H1 (cell line): ENCODE results near the gene TGM1. TPM values are rescaled to one million over a fixed set of nuclear protein-coding genes. Genes with fewer than 3 reads are reported as not detected.

Experiments used
- CTCF ChIA-PET: fragments of 300-600 bp; sonication (Branson Sonifier 250); formaldehyde crosslinking; loops from one replicate; lab custom pipeline; 2021; ENCODE audit not compliant: partially characterized antibody; lab: Charles Lee
- POLR2A ChIA-PET: fragments of 300-600 bp; sonication (Branson Sonifier 250); formaldehyde crosslinking; loops from one replicate; lab custom pipeline; 2021; ENCODE audit warnings: inconsistent platforms; ENCODE audit not compliant: partially characterized antibody; lab: Charles Lee
- DNase-seq, 2 experiments: peaks; one replicate each; pipeline versions ENCODE4 v3.0.0 to v3.0.0-alpha.2; 2010 to 2022; ENCODE audit warnings: low spot score in 2 of 2, low read depth in 1 of 2, mixed read lengths in 1 of 2
- FAIRE-seq: peaks from 2 replicates; lab custom pipeline; 2011; peaks lifted over from hg19 to GRCh38; lab: Jason Lieb, UNC
- H2AFZ ChIP-seq: 2 replicates; pipeline ENCODE4 v1.8.1; 2012; ENCODE audit warnings: low read length, inconsistent platforms
- H2AK5ac ChIP-seq: 2 replicates; pipeline ENCODE4 v1.6.1; 2013; ENCODE audit warnings: low read depth, low read length
- H2BK120ac ChIP-seq: replicated peaks from 2 replicates; pipeline ENCODE3; 2013; ENCODE audit warnings: low read depth, low read length, inconsistent platforms
- H2BK12ac ChIP-seq: 2 replicates; pipeline ENCODE4 v1.6.1; 2013; ENCODE audit warnings: low read depth, low read length
- H2BK15ac ChIP-seq: 2 replicates; pipeline ENCODE4 v1.6.1; 2013; ENCODE audit warnings: low read length
- H2BK20ac ChIP-seq: 2 replicates; pipeline ENCODE4 v1.6.1; 2013; ENCODE audit warnings: low read length
- H2BK5ac ChIP-seq: 2 replicates; pipeline ENCODE4 v1.6.1; 2013; ENCODE audit warnings: low read depth, low read length
- H3K14ac ChIP-seq: 2 replicates; pipeline ENCODE4 v1.6.1; 2013; ENCODE audit warnings: inconsistent platforms; ENCODE audit not compliant: insufficient read length
- H3K18ac ChIP-seq: 2 replicates; pipeline ENCODE4 v1.6.1; 2013; ENCODE audit warnings: low read length; ENCODE audit errors: extremely low read depth
- H3K23ac ChIP-seq: 2 replicates; pipeline ENCODE4 v1.6.1; 2013; ENCODE audit warnings: inconsistent platforms; ENCODE audit not compliant: insufficient read length
- H3K23me2 ChIP-seq: 2 replicates; pipeline ENCODE4 v1.6.1; 2013; ENCODE audit warnings: low read depth, low read length
- H3K27ac ChIP-seq: 2 replicates; pipeline ENCODE4 v1.6.1; 2011; ENCODE audit warnings: low read depth, low read length, inconsistent platforms
- H3K27me3 ChIP-seq, 4 experiments: replicated peaks in 1 of 4; 1 replicate in 1 of 4; 2 replicates in 3 of 4; pipeline versions ENCODE4 v1.6.1 to v1.8.1; 2011 to 2013; ENCODE audit warnings: low read length in 3 of 4, mild to moderate bottlenecking in 3 of 4, inconsistent platforms in 2 of 4, mixed read lengths in 2 of 4, moderate library complexity in 1 of 4; ENCODE audit not compliant: control insufficient read depth in 3 of 4, insufficient read depth in 3 of 4; ENCODE audit errors: extremely low read depth in 1 of 4
- H3K36me3 ChIP-seq, 4 experiments: 2 replicates each; pipeline versions ENCODE4 v1.6.1 to v1.8.1; 2011 to 2013; ENCODE audit warnings: mild to moderate bottlenecking in 4 of 4, low read length in 3 of 4, moderate library complexity in 2 of 4, control low read depth in 1 of 4, inconsistent platforms in 1 of 4; ENCODE audit not compliant: insufficient read depth in 4 of 4, control insufficient read depth in 2 of 4
- H3K4ac ChIP-seq: replicated peaks from 2 replicates; pipeline ENCODE3; 2013; ENCODE audit warnings: low read length, low read depth, mixed read lengths, inconsistent platforms; ENCODE audit not compliant: insufficient read length
- H3K4me1 ChIP-seq, 4 experiments: replicated peaks in 1 of 4; 1 replicate in 1 of 4; 2 replicates in 3 of 4; pipeline versions ENCODE4 v1.6.1 to v1.8.1; 2011 to 2013; ENCODE audit warnings: low read length in 3 of 4, inconsistent platforms in 2 of 4, mixed read lengths in 1 of 4; ENCODE audit not compliant: insufficient read depth in 4 of 4, control insufficient read depth in 3 of 4
- H3K4me2 ChIP-seq, 2 experiments: 2 replicates each; pipeline versions ENCODE4 v1.6.1 to v1.8.1; 2011 to 2013; ENCODE audit warnings: low read depth in 2 of 2, low read length in 2 of 2, control low read depth in 1 of 2, inconsistent platforms in 1 of 2, mild to moderate bottlenecking in 1 of 2; ENCODE audit not compliant: insufficient read depth in 1 of 2
- H3K4me3 ChIP-seq, 4 experiments: fragments of 200-600, 300-600 bp in 1 of 4; sonication (generic), shearing (Covaris generic), sonication (Bioruptor Twin) in 1 of 4; 2 replicates each; pipeline versions ENCODE4 v1.5.1 to v1.8.1; 2011 to 2016; ENCODE audit warnings: low read length in 4 of 4, low read depth in 3 of 4, control low read depth in 2 of 4, inconsistent platforms in 2 of 4, mild to moderate bottlenecking in 2 of 4, mixed read lengths in 1 of 4, moderate library complexity in 1 of 4; ENCODE audit not compliant: insufficient read depth in 2 of 4; ENCODE audit errors: extremely low read depth in 1 of 4
- H3K56ac ChIP-seq: replicated peaks from 2 replicates; pipeline ENCODE3; 2013; ENCODE audit warnings: low read depth, mild to moderate bottlenecking, mixed read lengths, low read length, inconsistent platforms; ENCODE audit not compliant: insufficient read length
- H3K79me1 ChIP-seq: 2 replicates; pipeline ENCODE4 v1.6.1; 2013; ENCODE audit warnings: low read depth, low read length, control low read depth
- H3K79me2 ChIP-seq, 2 experiments: 2 replicates each; pipeline versions ENCODE4 v1.6.1 to v1.8.1; 2012 to 2013; ENCODE audit warnings: low read length in 2 of 2, mild to moderate bottlenecking in 2 of 2, inconsistent platforms in 1 of 2; ENCODE audit not compliant: insufficient read depth in 2 of 2, control insufficient read depth in 1 of 2
- H3K9ac ChIP-seq, 4 experiments: replicated peaks in 1 of 4; 1 replicate in 1 of 4; 2 replicates in 3 of 4; pipeline versions ENCODE4 v1.6.1 to v1.8.1; 2011 to 2013; ENCODE audit warnings: low read depth in 3 of 4, low read length in 3 of 4, control low read depth in 2 of 4, mild to moderate bottlenecking in 2 of 4, moderate library complexity in 2 of 4, inconsistent platforms in 1 of 4; ENCODE audit errors: extremely low read depth in 1 of 4
- H3K9me3 ChIP-seq, 2 experiments: 2 replicates each; pipeline versions ENCODE4 v1.6.1 to v1.8.1; 2012 to 2013; ENCODE audit warnings: mild to moderate bottlenecking in 2 of 2, moderate library complexity in 2 of 2, control low read depth in 1 of 2, inconsistent platforms in 1 of 2, low read depth in 1 of 2, low read length in 1 of 2, mixed read lengths in 1 of 2; ENCODE audit not compliant: insufficient read depth in 2 of 2
- H4K20me1 ChIP-seq, 2 experiments: replicated peaks in 1 of 2; 2 replicates each; pipeline versions ENCODE3 to v1.8.1; 2011 to 2013; ENCODE audit warnings: inconsistent platforms in 2 of 2, low read length in 2 of 2, mild to moderate bottlenecking in 1 of 2; ENCODE audit not compliant: insufficient read depth in 2 of 2, control insufficient read depth in 1 of 2
- H4K5ac ChIP-seq: 2 replicates; pipeline ENCODE4 v1.6.1; 2013; ENCODE audit warnings: low read length, low read depth, mixed read lengths, inconsistent platforms; ENCODE audit not compliant: insufficient read length
- H4K8ac ChIP-seq: 2 replicates; pipeline ENCODE4 v1.8.0; 2013; ENCODE audit warnings: mild to moderate bottlenecking, moderate library complexity, low read length, inconsistent platforms; ENCODE audit not compliant: insufficient read depth; ENCODE audit errors: extremely low read depth
- H4K91ac ChIP-seq: replicated peaks from 2 replicates; pipeline ENCODE3; 2013; ENCODE audit warnings: low read length, mixed read lengths, inconsistent platforms; ENCODE audit not compliant: insufficient read length
- EZH2 ChIP-seq: fragments of 200-600 bp; sonication (generic); IDR thresholded peaks from 2 replicates; pipeline ENCODE4 v1.7.1; 2012; ENCODE audit warnings: low read depth, mild to moderate bottlenecking, moderate library complexity, low read length, inconsistent platforms; ENCODE audit not compliant: severe bottlenecking
- GABPA ChIP-seq: IDR thresholded peaks from 2 replicates; pipeline ENCODE4 v1.6.1; 2011; ENCODE audit warnings: mild to moderate bottlenecking, low read length, moderate library complexity, borderline replicate concordance; ENCODE audit not compliant: insufficient read depth
- RBBP5 ChIP-seq: IDR thresholded peaks from 2 replicates; pipeline ENCODE4 v1.7.1; 2012; ENCODE audit warnings: low read depth, mild to moderate bottlenecking, inconsistent platforms, low read length, moderate library complexity, borderline replicate concordance
- SAP30 ChIP-seq: fragments of 300-600 bp; sonication (generic); IDR thresholded peaks from 2 replicates; pipeline ENCODE4 v1.7.1; 2012; ENCODE audit warnings: low read length, moderate library complexity, mild to moderate bottlenecking, inconsistent platforms; ENCODE audit not compliant: insufficient read depth, insufficient replicate concordance
- YY1 ChIP-seq: IDR thresholded peaks from 2 replicates; pipeline ENCODE4 v1.6.1; 2011; ENCODE audit warnings: low read depth, mild to moderate bottlenecking, low read length
- WGBS, 2 experiments: shearing (Covaris generic) in 1 of 2; methylation state at CpG; one replicate each; pipeline versions ENCODE4 v1.1.6 to v1.1.7; 2013 to 2015; ENCODE audit warnings: low lambda C conversion rate in 2 of 2, mixed read lengths in 2 of 2, inconsistent platforms in 1 of 2, low coverage in 1 of 2, missing lambda C conversion rate in 1 of 2; ENCODE audit not compliant: insufficient replicate concordance in 2 of 2, insufficient coverage in 1 of 2, insufficient read length in 1 of 2; ENCODE audit errors: extremely low coverage in 1 of 2, missing lambda C conversion rate in 1 of 2; 5-methylcytosine and 5-hydroxymethylcytosine counted together
- polyA plus RNA-seq, 7 experiments: library from polyadenylated mRNA; depleted of rRNA in 3 of 7; stranded (reverse) in 5 of 7; unstranded in 2 of 7; fragments of >200 nt in 5 of 7; fragments of 200-250 nt in 2 of 7; gene quantifications; 1 replicate in 5 of 7; 2 replicates in 1 of 7; 4 replicates in 1 of 7; pipeline versions ENCODE4 v1.2.1 to v1.2.3, GENCODE V29; 2011 to 2013; ENCODE audit warnings: missing spikeins in 2 of 7, mixed read lengths in 2 of 7
- total RNA-seq: library from RNA; stranded (reverse); fragmentation: NEBNext Ultra II Directional; extraction: Animal tissue kit (Norgen Biotek cat#: 25700); gene quantifications from 2 replicates; pipeline ENCODE4 v1.2.1, GENCODE V29; 2021
- TF ChIP-seq, protein P1 (sequence below), 3 experiments: IDR thresholded peaks; 1 replicate in 2 of 3; 2 replicates in 1 of 3; pipeline versions ENCODE4 v1.5.1 to v1.6.1; 2011; ENCODE audit warnings: low read length in 3 of 3, mild to moderate bottlenecking in 3 of 3, inconsistent platforms in 2 of 3, low read depth in 1 of 3, moderate library complexity in 1 of 3; ENCODE audit not compliant: insufficient read depth in 1 of 3; ENCODE audit errors: control extremely low read depth in 1 of 3
- TF ChIP-seq, protein P2 (sequence below): IDR thresholded peaks from 2 replicates; pipeline ENCODE4 v1.6.1; 2012; ENCODE audit warnings: inconsistent platforms

The TGM1 gene
- total and polyA plus RNA-seq, 2 of the 8 experiments (the other 6 are each of a cell fraction or from before 2014, with no cell fraction given): 1.8 to 2.2 TPM

DNA sequence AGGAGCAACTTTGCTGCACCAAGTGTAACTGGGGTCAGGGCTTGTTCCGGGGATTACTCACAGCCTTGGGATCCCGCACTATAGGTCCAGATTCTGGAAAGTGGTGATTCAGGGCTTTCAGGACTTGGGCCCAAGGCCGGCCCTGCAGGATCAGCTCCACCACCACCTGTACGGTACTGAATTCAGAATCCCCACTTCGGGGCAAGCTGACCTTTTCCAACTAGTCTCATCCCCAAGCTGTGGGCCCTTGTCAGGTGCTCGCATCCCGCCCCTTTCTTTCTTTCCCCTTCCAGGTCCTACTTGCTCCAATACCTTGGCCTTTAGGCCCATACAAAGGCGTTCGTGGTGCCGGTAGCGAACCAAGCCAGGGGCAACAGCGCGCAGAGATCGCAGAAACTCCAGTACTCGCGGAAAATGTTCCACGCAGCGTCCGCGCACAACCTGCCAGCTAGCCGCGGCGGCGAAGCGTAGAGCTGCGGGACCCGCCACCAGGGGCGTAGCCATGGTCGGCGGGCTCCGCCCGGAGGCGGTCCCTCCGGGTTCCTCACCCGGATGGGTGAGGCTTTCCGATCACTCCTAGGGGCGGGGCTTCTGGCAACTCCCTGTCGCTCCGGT, 21.0 kb downstream of the TGM1 start:
- H3K23me2 ChIP-seq: peaks cover 8% of the 10 kb centered on the region; the same call in 1 of the 2 replicates
- peak overlapping the region; percentile 94 for H3K18ac ChIP-seq
- no peaks in the 10 kb centered on the region for H3K27me3 ChIP-seq
- H4K91ac ChIP-seq: peak overlapping the region; percentile 79
- FAIRE-seq (no peak), DNase-seq (peak; percentile 59 to 94)
- ChIA-PET POLR2A (interaction anchor here (0.6 to 3.7 kb wide), 37 partner anchors 9 to 165 kb away, joined by 3 to 50 read pairs (median 4); partner anchors contain the start of genes CHMP4A, CIDEB, DHRS1 and GMPR2), CTCF (interaction anchor here (0.7 to 9.4 kb wide), 31 partner anchors 9 to 196 kb away, joined by 3 to 163 read pairs (median 7); partner anchors contain the start of genes CIDEB, DHRS1, GMPR2 and IRF9)
- no peak overlapping the region for H3K23ac ChIP-seq
- peaks cover 3 to 10% of the 10 kb centered on the region in 2 experiments for H4K20me1 ChIP-seq
- H2BK12ac ChIP-seq: peak overlapping the region; percentile 27; the same call in 1 of the 2 replicates
- H3K9ac ChIP-seq: peak overlapping the region; percentile 67 to 95 (median 89)
- H2BK5ac ChIP-seq: peak overlapping the region; percentile 89; the same call in 1 of the 2 replicates
- 0 out of 2 replicates have a peak overlapping the region, but pooled peaks have one; percentile 40 for H2AFZ ChIP-seq
- H3K36me3 ChIP-seq: peaks cover 17 to 40% (median 34%) of the 10 kb centered on the region in 4 experiments
- no peaks in the 10 kb centered on the region for H3K9me3 ChIP-seq
- H4K5ac ChIP-seq: peak overlapping the region; percentile 87
- no peak overlapping the region for H2BK15ac ChIP-seq
- WGBS, 2 experiments: 9% methylated on average over 31 of the region's 39 CpGs; no CpG with 5 or more reads in 1 of the 2 experiments
- H2BK120ac ChIP-seq: no peak overlapping the region
- no peaks in the 10 kb centered on the region; the same call in 1 of the 2 replicates for H3K79me1 ChIP-seq
- H4K8ac ChIP-seq: peak overlapping the region; percentile 96; the same call in 1 of the 2 replicates
- no peaks in the 10 kb centered on the region; a peak in 2 of 4 replicates for H3K79me2 ChIP-seq
- peaks cover 0 to 5% (median 2%) of the 10 kb centered on the region in 4 experiments; a peak in 4 of 7 replicates for H3K4me1 ChIP-seq
- H3K4me3 ChIP-seq: peak overlapping the region; percentile 80 to 97 (median 92)
- H3K56ac ChIP-seq: peak overlapping the region; percentile 94
- peak overlapping the region; percentile 84 for H3K27ac ChIP-seq
- no peak overlapping the region for H3K14ac ChIP-seq
- no peak overlapping the region for H2BK20ac ChIP-seq
- no peak overlapping the region for H3K4ac ChIP-seq
- peak overlapping the region; percentile 84 to 87 for H3K4me2 ChIP-seq
- no peak overlapping the region for H2AK5ac ChIP-seq
- TF ChIP-seq, protein P1, sequence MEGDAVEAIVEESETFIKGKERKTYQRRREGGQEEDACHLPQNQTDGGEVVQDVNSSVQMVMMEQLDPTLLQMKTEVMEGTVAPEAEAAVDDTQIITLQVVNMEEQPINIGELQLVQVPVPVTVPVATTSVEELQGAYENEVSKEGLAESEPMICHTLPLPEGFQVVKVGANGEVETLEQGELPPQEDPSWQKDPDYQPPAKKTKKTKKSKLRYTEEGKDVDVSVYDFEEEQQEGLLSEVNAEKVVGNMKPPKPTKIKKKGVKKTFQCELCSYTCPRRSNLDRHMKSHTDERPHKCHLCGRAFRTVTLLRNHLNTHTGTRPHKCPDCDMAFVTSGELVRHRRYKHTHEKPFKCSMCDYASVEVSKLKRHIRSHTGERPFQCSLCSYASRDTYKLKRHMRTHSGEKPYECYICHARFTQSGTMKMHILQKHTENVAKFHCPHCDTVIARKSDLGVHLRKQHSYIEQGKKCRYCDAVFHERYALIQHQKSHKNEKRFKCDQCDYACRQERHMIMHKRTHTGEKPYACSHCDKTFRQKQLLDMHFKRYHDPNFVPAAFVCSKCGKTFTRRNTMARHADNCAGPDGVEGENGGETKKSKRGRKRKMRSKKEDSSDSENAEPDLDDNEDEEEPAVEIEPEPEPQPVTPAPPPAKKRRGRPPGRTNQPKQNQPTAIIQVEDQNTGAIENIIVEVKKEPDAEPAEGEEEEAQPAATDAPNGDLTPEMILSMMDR (IDR thresholded peaks at IDR 0.05; ENCODE audit: control extremely low read depth in 1 of 3, insufficient read depth in 1 of 3, low read depth in 1 of 3, low read length in 3 of 3): peak; percentile 34 to 54 (median 35); a peak in 3 of 4 replicates
- TF ChIP-seq GABPA (no peak), RBBP5 (no peak), YY1 (no peak), EZH2 (no peak), SAP30 (no peak)
- TF ChIP-seq, protein P2, sequence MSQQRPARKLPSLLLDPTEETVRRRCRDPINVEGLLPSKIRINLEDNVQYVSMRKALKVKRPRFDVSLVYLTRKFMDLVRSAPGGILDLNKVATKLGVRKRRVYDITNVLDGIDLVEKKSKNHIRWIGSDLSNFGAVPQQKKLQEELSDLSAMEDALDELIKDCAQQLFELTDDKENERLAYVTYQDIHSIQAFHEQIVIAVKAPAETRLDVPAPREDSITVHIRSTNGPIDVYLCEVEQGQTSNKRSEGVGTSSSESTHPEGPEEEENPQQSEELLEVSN: no peak
